HuH-7 (cell line): Measurements from ENCODE around the gene SESTD1.
"Not testable (repeated sequence)": the region's sequence is repeated elsewhere in the genome, so short reads cannot be mapped to it uniquely, and the experiment has no call there.

ENCODE experiments used
- DNase-seq: peaks from one replicate; pipeline ENCODE4 v3.0.0; 2011; ENCODE audit warnings: low spot score

Gene SESTD1

DNA sequence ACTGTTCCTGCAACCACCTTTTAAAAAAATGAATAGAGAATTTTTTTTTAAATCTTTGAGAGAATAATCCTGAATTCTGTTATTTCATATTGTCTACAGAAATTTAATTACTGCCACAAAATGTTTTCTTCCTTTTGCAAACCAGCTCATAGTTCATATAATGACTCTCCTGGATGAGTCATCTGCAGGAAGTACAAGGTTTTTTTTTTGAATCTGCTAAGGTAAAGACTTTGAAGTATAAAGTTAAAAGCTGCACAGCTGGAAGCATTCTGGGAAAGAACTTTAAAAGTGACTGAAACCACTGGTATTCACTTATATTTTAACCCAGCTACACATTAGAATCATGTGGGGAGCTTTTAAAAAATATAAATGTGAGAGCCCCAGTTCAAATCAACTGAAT, 25.4 kb downstream of the SESTD1 start:
- DNase-seq: no peak

DNA sequence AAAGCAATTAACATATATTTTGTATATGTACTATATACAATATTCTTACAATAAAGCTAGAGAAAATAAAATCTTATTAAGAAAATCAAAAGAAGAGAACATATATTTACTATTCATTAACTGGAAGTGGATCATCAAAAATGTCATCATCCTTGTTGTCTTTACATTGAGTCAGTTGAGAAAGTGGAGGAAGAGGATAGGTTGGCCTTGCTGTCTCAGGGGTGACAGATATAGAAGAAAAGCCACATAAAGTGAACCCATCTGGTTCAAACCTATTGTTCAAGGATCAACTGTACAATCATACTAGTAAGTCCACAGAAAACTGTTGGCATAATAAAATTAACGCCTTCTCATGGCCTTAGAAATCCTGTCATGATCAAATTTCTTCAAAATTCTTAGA, 26.6 kb downstream of the SESTD1 start:
- no peak for DNase-seq

- DNase-seq: no peak
Measured at GRCh38 chr2:179237209-179237946, 27.3 kb downstream of the SESTD1 start.

- no peak for DNase-seq
Measured at GRCh38 chr2:179235463-179236108, 29.0 kb downstream of the SESTD1 start.

- DNase-seq: no peak
Measured at GRCh38 chr2:179234658-179235240, 29.9 kb downstream of the SESTD1 start.

DNA sequence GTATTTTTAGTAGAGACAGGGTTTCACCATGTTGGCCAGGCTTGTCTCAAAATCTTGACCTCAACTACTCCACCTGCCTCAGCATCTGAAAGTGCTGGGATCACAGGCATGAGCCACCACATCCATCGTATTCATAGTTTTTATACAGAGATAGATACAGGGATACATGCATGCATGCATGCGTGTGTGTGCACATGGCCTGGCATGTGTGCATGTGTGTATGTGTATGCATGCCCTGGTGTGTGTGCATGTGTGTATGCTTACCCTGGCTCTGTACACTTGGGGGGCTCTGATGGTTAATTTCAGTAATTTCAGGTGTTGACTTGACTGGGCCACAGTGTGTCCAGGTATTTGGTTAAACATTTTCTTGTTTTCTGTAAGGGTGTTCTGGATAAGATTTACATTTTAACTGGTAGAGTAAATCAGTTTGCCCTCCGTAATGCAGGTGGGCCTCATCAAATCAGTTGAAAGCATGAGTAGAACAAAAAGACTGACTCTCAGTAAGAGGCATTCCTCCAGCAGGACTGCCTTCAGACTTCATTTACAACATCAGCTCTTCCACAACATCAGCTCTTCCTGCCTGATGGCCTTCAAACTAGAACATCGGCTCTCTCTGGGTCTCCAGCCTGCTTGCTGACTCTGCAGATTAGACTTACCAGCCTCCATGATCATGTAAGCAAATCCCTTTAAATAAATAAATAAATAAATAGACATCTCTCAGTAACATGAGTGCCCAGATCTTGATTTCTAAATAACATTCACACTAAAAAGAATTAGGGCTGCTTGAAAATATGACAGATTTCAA, 30.8 kb downstream of the SESTD1 start:
- no peak for DNase-seq

- DNase-seq: no peak
Measured at GRCh38 chr2:179233083-179233490, 31.5 kb downstream of the SESTD1 start.

GRCh38 chr2:179226961-179227259, 37.7 kb downstream of the SESTD1 start:
- no peak for DNase-seq

DNA sequence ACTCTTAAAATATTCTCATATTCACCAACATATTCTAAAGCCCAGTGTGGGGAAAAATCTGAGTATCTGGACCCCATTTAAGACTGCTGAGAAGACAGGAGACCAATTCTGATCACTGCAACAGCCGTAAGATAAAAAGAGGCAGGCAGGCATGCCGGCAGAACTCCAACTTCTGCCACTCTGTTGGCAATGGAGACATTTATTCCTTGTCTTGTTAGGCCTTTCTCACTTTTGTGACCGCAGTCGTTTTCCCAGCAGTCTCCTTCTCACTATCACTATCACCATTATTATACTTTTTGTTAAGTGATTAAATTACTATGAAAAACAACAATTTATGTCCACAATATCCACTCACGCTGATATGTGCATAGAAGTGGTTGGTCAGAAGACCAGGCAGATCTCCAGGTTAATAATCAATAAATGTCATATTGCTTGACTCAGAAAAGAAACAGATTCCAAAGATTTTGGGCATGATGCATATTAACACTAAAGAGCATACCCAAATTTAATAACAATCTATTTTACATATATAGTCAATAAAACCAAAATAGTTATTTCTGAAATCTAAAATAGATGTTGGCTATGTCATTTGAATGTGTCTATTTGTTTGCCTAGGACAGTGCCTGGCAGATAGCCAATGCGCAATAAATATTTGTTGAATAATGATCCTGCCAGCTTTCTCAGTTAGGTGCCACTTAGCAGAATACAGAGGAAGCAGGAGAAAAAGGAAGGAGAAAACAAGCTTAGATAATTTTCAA, 38.2 kb downstream of the SESTD1 start:
- DNase-seq: no peak

GRCh38 chr2:179224361-179224760, 40.3 kb downstream of the SESTD1 start:
- no peak for DNase-seq

- DNase-seq: no peak
Measured at GRCh38 chr2:179222076-179222475, 42.6 kb downstream of the SESTD1 start.

GRCh38 chr2:179218848-179219594, 45.6 kb downstream of the SESTD1 start:
- peak; percentile 22 for DNase-seq

- not testable (repeated sequence) for DNase-seq
Measured at GRCh38 chr2:179214671-179215070, 50.0 kb downstream of the SESTD1 start.

DNA sequence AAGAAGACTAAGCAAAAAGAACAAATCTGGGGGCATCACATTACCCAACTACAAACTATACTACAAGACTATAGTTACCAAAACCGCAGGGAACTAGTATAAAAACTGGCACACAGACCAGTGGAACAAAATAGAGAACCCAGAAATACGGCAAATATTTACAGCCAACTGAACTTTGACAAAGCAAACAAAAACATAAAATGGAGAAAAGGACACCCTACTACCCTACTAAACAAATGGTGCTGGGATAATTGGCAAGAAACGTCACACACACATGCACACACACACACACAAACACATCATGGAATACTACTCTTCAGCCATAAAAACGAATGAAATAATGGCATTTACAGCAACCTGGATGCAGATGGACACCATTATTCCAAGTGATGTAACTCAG, 53.3 kb downstream of the SESTD1 start:
- no peak for DNase-seq

GRCh38 chr2:179208277-179208676, 56.4 kb downstream of the SESTD1 start:
- not testable (repeated sequence) for DNase-seq

GRCh38 chr2:179207047-179207446, 57.6 kb downstream of the SESTD1 start:
- no peak for DNase-seq

GRCh38 chr2:179201869-179202268, 62.8 kb downstream of the SESTD1 start:
- DNase-seq: no peak

GRCh38 chr2:179195926-179196590, 68.6 kb downstream of the SESTD1 start:
- not testable (repeated sequence) for DNase-seq

GRCh38 chr2:179195141-179195540, 69.5 kb downstream of the SESTD1 start:
- no peak for DNase-seq

DNA sequence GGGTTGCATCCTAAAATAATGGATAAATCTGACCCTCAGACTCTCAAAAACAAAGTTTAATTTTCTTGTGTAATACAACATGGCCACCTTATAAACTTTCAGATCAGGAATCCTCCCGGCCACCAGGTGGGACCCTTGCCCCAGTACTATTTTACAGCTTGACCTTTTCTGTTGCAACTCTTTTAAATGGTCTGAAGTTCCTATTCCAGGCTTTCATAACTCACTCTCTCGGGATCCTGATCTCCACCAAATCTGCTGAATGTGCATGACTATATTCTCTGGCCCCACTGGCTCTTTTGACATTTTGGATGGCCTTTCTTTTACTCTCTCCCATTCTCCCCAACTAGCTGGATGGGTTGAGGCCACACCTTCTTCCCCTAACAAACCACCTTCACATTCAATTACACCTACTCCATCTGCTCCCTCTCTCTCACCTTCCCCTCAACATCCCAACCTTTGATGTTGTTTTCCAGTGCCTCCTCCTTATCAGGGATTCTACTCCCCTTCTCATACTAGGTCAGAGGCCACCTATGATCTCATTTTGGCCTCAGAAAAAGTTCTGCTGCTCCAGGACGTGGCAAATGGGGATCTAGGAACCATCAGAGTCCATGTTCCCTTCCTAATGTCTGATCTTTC, 70.8 kb downstream of the SESTD1 start:
- no peak for DNase-seq
